DMS79 (cell line): ENCODE measurements around the gene PYGO2.
"Not testable (repeated sequence)": the region's sequence is repeated elsewhere in the genome, so short reads cannot be mapped to it uniquely, and the experiment has no call there.

ENCODE experiments used
- DNase-seq: peaks from one replicate; lab custom pipeline; 2025; lab: John Stamatoyannopoulos, UW

Gene PYGO2

GRCh38 chr1:154908937-154909336 lies 52.6 kb downstream of the PYGO2 start:
- no peak for DNase-seq

GRCh38 chr1:154908129-154908528 lies 53.5 kb downstream of the PYGO2 start:
- not testable (repeated sequence) for DNase-seq
